Mucosa of gallbladder (tissue), 1 donor: ENCODE results near the gene SAP30L. TPM values are rescaled to one million over a fixed set of nuclear protein-coding genes. Genes with fewer than 3 reads are reported as not detected.

Source experiments
- DNase-seq: peaks from one replicate; pipeline ENCODE4 v3.0.0-alpha.2; 2020; ENCODE audit warnings: low spot score
- total RNA-seq: library from RNA; stranded (reverse); gene quantifications from one replicate; pipeline ENCODE4 v1.2.1, GENCODE V29; 2021
- donor health status: DM: no; HTN: no; CAD: no.

The SAP30L gene
- 54.7 TPM for total RNA-seq

GRCh38 chr5:154445422-154446194, at the start of gene SAP30L:
SAP30L (plus strand) TSS chr5:154445997; CDS start chr5:154446605, 608 bp downstream.
- DNase-seq = peak; percentile 97

GRCh38 chr5:154396128-154396527, 49.7 kb upstream of the SAP30L start:
- no peak for DNase-seq

GRCh38 chr5:154397652-154398406, 48.0 kb upstream of the SAP30L start:
- DNase-seq = peak; percentile 57

GRCh38 chr5:154400678-154401077, 45.1 kb upstream of the SAP30L start:
- DNase-seq = no peak

GRCh38 chr5:154401355-154401754, 44.4 kb upstream of the SAP30L start:
- DNase-seq = no peak

- DNase-seq = no peak
Observed at GRCh38 chr5:154401931-154402330, 43.9 kb upstream of the SAP30L start.

- DNase-seq = no peak
Observed at GRCh38 chr5:154402611-154403010, 43.2 kb upstream of the SAP30L start.

GRCh38 chr5:154403234-154403633, 42.6 kb upstream of the SAP30L start:
- DNase-seq = no peak

GRCh38 chr5:154403776-154404387, 41.9 kb upstream of the SAP30L start:
- DNase-seq = no peak

GRCh38 chr5:154405078-154405792, 40.6 kb upstream of the SAP30L start:
- DNase-seq = peak; percentile 76

GRCh38 chr5:154406231-154406630, 39.6 kb upstream of the SAP30L start:
- no peak for DNase-seq

GRCh38 chr5:154406826-154407225, 39.0 kb upstream of the SAP30L start:
- DNase-seq = no peak

GRCh38 chr5:154408811-154409210, 37.0 kb upstream of the SAP30L start:
- DNase-seq = no peak

GRCh38 chr5:154409230-154409840, 36.5 kb upstream of the SAP30L start:
- DNase-seq = no peak

GRCh38 chr5:154410008-154410407, 35.8 kb upstream of the SAP30L start:
- DNase-seq = no peak

GRCh38 chr5:154410786-154411185, 35.0 kb upstream of the SAP30L start:
- DNase-seq = no peak

GRCh38 chr5:154411338-154411737, 34.5 kb upstream of the SAP30L start:
- DNase-seq = no peak

GRCh38 chr5:154412316-154412715, 33.5 kb upstream of the SAP30L start:
- no peak for DNase-seq

- no peak for DNase-seq
Observed at GRCh38 chr5:154412925-154413324, 32.9 kb upstream of the SAP30L start.

GRCh38 chr5:154415114-154415513, 30.7 kb upstream of the SAP30L start:
- no peak for DNase-seq

GRCh38 chr5:154418344-154418820, 27.4 kb upstream of the SAP30L start:
- peak; percentile 20 for DNase-seq
